H1 (cell line): ENCODE data around the gene PTPRR. TPM values are rescaled to one million over a fixed set of nuclear protein-coding genes. Genes with fewer than 3 reads are reported as not detected.

Source experiments
- CTCF ChIA-PET: fragments of 300-600 bp; sonication (Branson Sonifier 250); formaldehyde crosslinking; loops from one replicate; lab custom pipeline; 2021; ENCODE audit not compliant: partially characterized antibody; lab: Charles Lee
- POLR2A ChIA-PET: fragments of 300-600 bp; sonication (Branson Sonifier 250); formaldehyde crosslinking; loops from one replicate; lab custom pipeline; 2021; ENCODE audit warnings: inconsistent platforms; ENCODE audit not compliant: partially characterized antibody; lab: Charles Lee
- DNase-seq, 2 experiments: peaks; one replicate each; pipeline versions ENCODE4 v3.0.0 to v3.0.0-alpha.2; 2010 to 2022; ENCODE audit warnings: low spot score in 2 of 2, low read depth in 1 of 2, mixed read lengths in 1 of 2
- FAIRE-seq: peaks from 2 replicates; lab custom pipeline; 2011; peaks lifted over from hg19 to GRCh38; lab: Jason Lieb, UNC
- H2AFZ ChIP-seq: 2 replicates; pipeline ENCODE4 v1.8.1; 2012; ENCODE audit warnings: low read length, inconsistent platforms
- H2AK5ac ChIP-seq: 2 replicates; pipeline ENCODE4 v1.6.1; 2013; ENCODE audit warnings: low read depth, low read length
- H2BK120ac ChIP-seq: replicated peaks from 2 replicates; pipeline ENCODE3; 2013; ENCODE audit warnings: low read depth, low read length, inconsistent platforms
- H2BK12ac ChIP-seq: 2 replicates; pipeline ENCODE4 v1.6.1; 2013; ENCODE audit warnings: low read depth, low read length
- H2BK15ac ChIP-seq: 2 replicates; pipeline ENCODE4 v1.6.1; 2013; ENCODE audit warnings: low read length
- H2BK20ac ChIP-seq: 2 replicates; pipeline ENCODE4 v1.6.1; 2013; ENCODE audit warnings: low read length
- H2BK5ac ChIP-seq: 2 replicates; pipeline ENCODE4 v1.6.1; 2013; ENCODE audit warnings: low read depth, low read length
- H3K14ac ChIP-seq: 2 replicates; pipeline ENCODE4 v1.6.1; 2013; ENCODE audit warnings: inconsistent platforms; ENCODE audit not compliant: insufficient read length
- H3K18ac ChIP-seq: 2 replicates; pipeline ENCODE4 v1.6.1; 2013; ENCODE audit warnings: low read length; ENCODE audit errors: extremely low read depth
- H3K23ac ChIP-seq: 2 replicates; pipeline ENCODE4 v1.6.1; 2013; ENCODE audit warnings: inconsistent platforms; ENCODE audit not compliant: insufficient read length
- H3K23me2 ChIP-seq: 2 replicates; pipeline ENCODE4 v1.6.1; 2013; ENCODE audit warnings: low read depth, low read length
- H3K27ac ChIP-seq: 2 replicates; pipeline ENCODE4 v1.6.1; 2011; ENCODE audit warnings: low read depth, low read length, inconsistent platforms
- H3K27me3 ChIP-seq, 4 experiments: replicated peaks in 1 of 4; 1 replicate in 1 of 4; 2 replicates in 3 of 4; pipeline versions ENCODE4 v1.6.1 to v1.8.1; 2011 to 2013; ENCODE audit warnings: low read length in 3 of 4, mild to moderate bottlenecking in 3 of 4, inconsistent platforms in 2 of 4, mixed read lengths in 2 of 4, moderate library complexity in 1 of 4; ENCODE audit not compliant: control insufficient read depth in 3 of 4, insufficient read depth in 3 of 4; ENCODE audit errors: extremely low read depth in 1 of 4
- H3K36me3 ChIP-seq, 4 experiments: 2 replicates each; pipeline versions ENCODE4 v1.6.1 to v1.8.1; 2011 to 2013; ENCODE audit warnings: mild to moderate bottlenecking in 4 of 4, low read length in 3 of 4, moderate library complexity in 2 of 4, control low read depth in 1 of 4, inconsistent platforms in 1 of 4; ENCODE audit not compliant: insufficient read depth in 4 of 4, control insufficient read depth in 2 of 4
- H3K4ac ChIP-seq: replicated peaks from 2 replicates; pipeline ENCODE3; 2013; ENCODE audit warnings: low read length, low read depth, mixed read lengths, inconsistent platforms; ENCODE audit not compliant: insufficient read length
- H3K4me1 ChIP-seq, 4 experiments: replicated peaks in 1 of 4; 1 replicate in 1 of 4; 2 replicates in 3 of 4; pipeline versions ENCODE4 v1.6.1 to v1.8.1; 2011 to 2013; ENCODE audit warnings: low read length in 3 of 4, inconsistent platforms in 2 of 4, mixed read lengths in 1 of 4; ENCODE audit not compliant: insufficient read depth in 4 of 4, control insufficient read depth in 3 of 4
- H3K4me2 ChIP-seq, 2 experiments: 2 replicates each; pipeline versions ENCODE4 v1.6.1 to v1.8.1; 2011 to 2013; ENCODE audit warnings: low read depth in 2 of 2, low read length in 2 of 2, control low read depth in 1 of 2, inconsistent platforms in 1 of 2, mild to moderate bottlenecking in 1 of 2; ENCODE audit not compliant: insufficient read depth in 1 of 2
- H3K4me3 ChIP-seq, 4 experiments: fragments of 200-600, 300-600 bp in 1 of 4; sonication (generic), shearing (Covaris generic), sonication (Bioruptor Twin) in 1 of 4; 2 replicates each; pipeline versions ENCODE4 v1.5.1 to v1.8.1; 2011 to 2016; ENCODE audit warnings: low read length in 4 of 4, low read depth in 3 of 4, control low read depth in 2 of 4, inconsistent platforms in 2 of 4, mild to moderate bottlenecking in 2 of 4, mixed read lengths in 1 of 4, moderate library complexity in 1 of 4; ENCODE audit not compliant: insufficient read depth in 2 of 4; ENCODE audit errors: extremely low read depth in 1 of 4
- H3K56ac ChIP-seq: replicated peaks from 2 replicates; pipeline ENCODE3; 2013; ENCODE audit warnings: low read depth, mild to moderate bottlenecking, mixed read lengths, low read length, inconsistent platforms; ENCODE audit not compliant: insufficient read length
- H3K79me1 ChIP-seq: 2 replicates; pipeline ENCODE4 v1.6.1; 2013; ENCODE audit warnings: low read depth, low read length, control low read depth
- H3K79me2 ChIP-seq, 2 experiments: 2 replicates each; pipeline versions ENCODE4 v1.6.1 to v1.8.1; 2012 to 2013; ENCODE audit warnings: low read length in 2 of 2, mild to moderate bottlenecking in 2 of 2, inconsistent platforms in 1 of 2; ENCODE audit not compliant: insufficient read depth in 2 of 2, control insufficient read depth in 1 of 2
- H3K9ac ChIP-seq, 4 experiments: replicated peaks in 1 of 4; 1 replicate in 1 of 4; 2 replicates in 3 of 4; pipeline versions ENCODE4 v1.6.1 to v1.8.1; 2011 to 2013; ENCODE audit warnings: low read depth in 3 of 4, low read length in 3 of 4, control low read depth in 2 of 4, mild to moderate bottlenecking in 2 of 4, moderate library complexity in 2 of 4, inconsistent platforms in 1 of 4; ENCODE audit errors: extremely low read depth in 1 of 4
- H3K9me3 ChIP-seq, 2 experiments: 2 replicates each; pipeline versions ENCODE4 v1.6.1 to v1.8.1; 2012 to 2013; ENCODE audit warnings: mild to moderate bottlenecking in 2 of 2, moderate library complexity in 2 of 2, control low read depth in 1 of 2, inconsistent platforms in 1 of 2, low read depth in 1 of 2, low read length in 1 of 2, mixed read lengths in 1 of 2; ENCODE audit not compliant: insufficient read depth in 2 of 2
- H4K20me1 ChIP-seq, 2 experiments: replicated peaks in 1 of 2; 2 replicates each; pipeline versions ENCODE3 to v1.8.1; 2011 to 2013; ENCODE audit warnings: inconsistent platforms in 2 of 2, low read length in 2 of 2, mild to moderate bottlenecking in 1 of 2; ENCODE audit not compliant: insufficient read depth in 2 of 2, control insufficient read depth in 1 of 2
- H4K5ac ChIP-seq: 2 replicates; pipeline ENCODE4 v1.6.1; 2013; ENCODE audit warnings: low read length, low read depth, mixed read lengths, inconsistent platforms; ENCODE audit not compliant: insufficient read length
- H4K8ac ChIP-seq: 2 replicates; pipeline ENCODE4 v1.8.0; 2013; ENCODE audit warnings: mild to moderate bottlenecking, moderate library complexity, low read length, inconsistent platforms; ENCODE audit not compliant: insufficient read depth; ENCODE audit errors: extremely low read depth
- H4K91ac ChIP-seq: replicated peaks from 2 replicates; pipeline ENCODE3; 2013; ENCODE audit warnings: low read length, mixed read lengths, inconsistent platforms; ENCODE audit not compliant: insufficient read length
- ASH2L ChIP-seq: fragments of 200-600, 300-600 bp; sonication (generic); IDR thresholded peaks from one replicate; pipeline ENCODE4 v1.7.1; 2017; ENCODE audit warnings: low read length
- ATF3 ChIP-seq: IDR thresholded peaks from 2 replicates; pipeline ENCODE4 v1.6.1; 2011; ENCODE audit warnings: low read depth, mild to moderate bottlenecking, low read length; ENCODE audit not compliant: insufficient read depth
- CEBPB ChIP-seq: IDR thresholded peaks from 2 replicates; pipeline ENCODE4 v1.6.1; 2012; ENCODE audit warnings: low read depth, low read length
- CTBP2 ChIP-seq: IDR thresholded peaks from 2 replicates; pipeline ENCODE4 v1.7.0; 2011; ENCODE audit warnings: borderline replicate concordance, mild to moderate bottlenecking, moderate library complexity, mixed read lengths, low read length; ENCODE audit not compliant: insufficient read depth, insufficient read length
- GTF2F1 ChIP-seq: IDR thresholded peaks from 2 replicates; pipeline ENCODE4 v1.6.1; 2012; ENCODE audit warnings: low read depth, low read length, improper control_type of control experiment, borderline replicate concordance
- RNF2 ChIP-seq: fragments of 200-900, 300-1000 bp; sonication (generic); IDR thresholded peaks from 2 replicates; pipeline ENCODE4 v1.7.1; 2016; ENCODE audit warnings: borderline replicate concordance, low read depth, mild to moderate bottlenecking, antibody characterized with exemption, low read length; ENCODE audit not compliant: poor library complexity, severe bottlenecking; ENCODE audit errors: missing control alignments
- SIX5 ChIP-seq: IDR thresholded peaks from 2 replicates; pipeline ENCODE4 v1.6.1; 2011; ENCODE audit warnings: mild to moderate bottlenecking, low read depth, low read length
- SP2 ChIP-seq: IDR thresholded peaks from 2 replicates; pipeline ENCODE4 v1.6.1; 2012; ENCODE audit warnings: mild to moderate bottlenecking, low read length, inconsistent platforms
- WGBS, 2 experiments: shearing (Covaris generic) in 1 of 2; methylation state at CpG; one replicate each; pipeline versions ENCODE4 v1.1.6 to v1.1.7; 2013 to 2015; ENCODE audit warnings: low lambda C conversion rate in 2 of 2, mixed read lengths in 2 of 2, inconsistent platforms in 1 of 2, low coverage in 1 of 2, missing lambda C conversion rate in 1 of 2; ENCODE audit not compliant: insufficient replicate concordance in 2 of 2, insufficient coverage in 1 of 2, insufficient read length in 1 of 2; ENCODE audit errors: extremely low coverage in 1 of 2, missing lambda C conversion rate in 1 of 2; 5-methylcytosine and 5-hydroxymethylcytosine counted together
- polyA plus RNA-seq, 7 experiments: library from polyadenylated mRNA; depleted of rRNA in 3 of 7; stranded (reverse) in 5 of 7; unstranded in 2 of 7; fragments of >200 nt in 5 of 7; fragments of 200-250 nt in 2 of 7; gene quantifications; 1 replicate in 5 of 7; 2 replicates in 1 of 7; 4 replicates in 1 of 7; pipeline versions ENCODE4 v1.2.1 to v1.2.3, GENCODE V29; 2011 to 2013; ENCODE audit warnings: missing spikeins in 2 of 7, mixed read lengths in 2 of 7
- total RNA-seq: library from RNA; stranded (reverse); fragmentation: NEBNext Ultra II Directional; extraction: Animal tissue kit (Norgen Biotek cat#: 25700); gene quantifications from 2 replicates; pipeline ENCODE4 v1.2.1, GENCODE V29; 2021
- TF ChIP-seq, protein P1 (sequence below): IDR thresholded peaks from 2 replicates; pipeline ENCODE4 v1.6.1; 2012; ENCODE audit warnings: inconsistent platforms

Gene PTPRR
- total and polyA plus RNA-seq, 2 of the 8 experiments (the other 6 are each of a cell fraction or from before 2014, with no cell fraction given): 0.07 to 0.35 TPM

GRCh38 chr12:70892593-70892992, 27.9 kb downstream of the PTPRR start:
- DNase-seq: no peak
- Histone ChIP-seq H3K27me3 (no peaks in the 10 kb centered on the region), H3K9me3 (no peaks in the 10 kb centered on the region), H3K79me2 (no peaks in the 10 kb centered on the region), H2AK5ac (no peak overlapping the region), H4K91ac (no peak overlapping the region), H3K23ac (no peak overlapping the region), H4K20me1 (no peaks in the 10 kb centered on the region), H2AFZ (no peak overlapping the region), H3K56ac (peak overlapping the region; percentile 30), H3K4me1 (no peaks in the 10 kb centered on the region), H3K23me2 (no peaks in the 10 kb centered on the region; the same call in 1 of the 2 replicates), H3K4ac (no peak overlapping the region), H3K4me2 (no peak overlapping the region), H2BK15ac (no peak overlapping the region), H3K36me3 (no peaks in the 10 kb centered on the region), H2BK12ac (no peak overlapping the region), H2BK20ac (no peak overlapping the region), H4K8ac (no peak overlapping the region), H3K18ac (no peak overlapping the region), H3K9ac (no peak overlapping the region), H2BK120ac (no peak overlapping the region), H3K14ac (no peak overlapping the region), H3K79me1 (no peaks in the 10 kb centered on the region), H2BK5ac (no peak overlapping the region), H3K27ac (no peak overlapping the region), H3K4me3 (no peak overlapping the region), H4K5ac (no peak overlapping the region)
- FAIRE-seq: no peak
- WGBS, 2 experiments: 80% methylated on average over 5 of the region's 5 CpGs; no CpG with 5 or more reads in 1 of the 2 experiments
- CTCF ChIA-PET: interaction anchor here (1.2 kb wide), 1 partner anchor 44 kb away, joined by 3 read pairs; no protein-coding TSS in a partner anchor
- TF ChIP-seq ATF3 (no peak), SP2 (no peak), RNF2 (no peak), CEBPB (no peak), CTBP2 (no peak), SIX5 (no peak), GTF2F1 (no peak), ASH2L (no peak)
- TF ChIP-seq, protein P1, sequence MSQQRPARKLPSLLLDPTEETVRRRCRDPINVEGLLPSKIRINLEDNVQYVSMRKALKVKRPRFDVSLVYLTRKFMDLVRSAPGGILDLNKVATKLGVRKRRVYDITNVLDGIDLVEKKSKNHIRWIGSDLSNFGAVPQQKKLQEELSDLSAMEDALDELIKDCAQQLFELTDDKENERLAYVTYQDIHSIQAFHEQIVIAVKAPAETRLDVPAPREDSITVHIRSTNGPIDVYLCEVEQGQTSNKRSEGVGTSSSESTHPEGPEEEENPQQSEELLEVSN: no peak
- POLR2A ChIA-PET: no interaction called here
